RKO (cell line): ENCODE data around the gene ADCY6.

Experiments
- DNase-seq: peaks from one replicate; pipeline ENCODE4 v3.0.0-alpha.2; 2016; ENCODE audit warnings: low spot score

ADCY6 gene

DNA sequence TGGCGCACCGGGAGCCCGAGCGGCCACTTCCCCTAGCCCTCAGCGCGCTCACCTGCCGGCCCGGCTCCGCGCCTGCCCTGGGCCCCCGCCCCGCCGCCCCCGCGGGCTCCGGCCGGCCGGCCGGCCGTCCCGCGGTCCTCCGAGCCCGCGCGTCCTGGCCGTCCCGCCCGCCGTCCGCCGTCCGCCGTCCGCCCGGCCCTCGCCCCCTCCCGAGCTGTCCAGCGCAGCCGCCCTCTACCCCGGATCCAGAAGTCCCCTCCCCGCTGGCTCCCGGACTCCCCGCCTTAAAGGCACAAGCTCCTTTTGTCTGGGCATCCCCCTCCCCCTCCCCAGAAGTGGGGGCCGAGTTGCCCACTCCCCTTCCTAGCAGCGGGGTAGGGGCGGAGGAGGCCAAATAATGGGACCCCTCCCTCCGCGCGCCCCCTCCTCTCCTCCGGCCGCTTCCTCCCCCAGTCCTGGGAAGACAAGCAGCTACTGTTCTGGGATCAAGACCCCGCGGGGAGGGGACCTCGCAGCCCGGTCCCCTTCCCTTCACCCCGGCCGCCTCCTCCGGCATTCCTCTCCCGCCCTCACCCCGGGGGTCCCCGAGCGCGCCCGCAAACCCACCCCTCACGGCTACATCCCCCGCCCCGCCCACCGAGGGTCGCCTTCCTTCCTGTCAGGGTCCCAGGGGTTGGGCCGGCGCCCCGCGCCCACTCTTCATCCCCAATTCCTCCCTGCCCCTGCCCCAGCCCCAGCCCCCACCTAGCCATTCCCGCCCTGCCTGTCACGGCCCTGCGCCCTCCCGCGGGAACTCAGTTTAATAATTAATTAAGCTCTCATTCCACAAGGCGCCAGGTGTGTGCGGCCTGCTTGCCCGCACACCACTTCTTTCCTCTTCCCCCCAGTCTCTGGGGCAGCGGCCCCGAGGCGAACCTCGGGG, at the start of gene ADCY6:
ADCY6 (minus strand) TSS at position 236 of the 922 bp plus-strand sequence. CDS start 5,655 bp downstream, outside the sequence.
- DNase-seq, result peak; percentile 71

- DNase-seq, result no peak
Observed at GRCh38 chr12:48838048-48838447, 49.2 kb upstream of the ADCY6 start.

DNA sequence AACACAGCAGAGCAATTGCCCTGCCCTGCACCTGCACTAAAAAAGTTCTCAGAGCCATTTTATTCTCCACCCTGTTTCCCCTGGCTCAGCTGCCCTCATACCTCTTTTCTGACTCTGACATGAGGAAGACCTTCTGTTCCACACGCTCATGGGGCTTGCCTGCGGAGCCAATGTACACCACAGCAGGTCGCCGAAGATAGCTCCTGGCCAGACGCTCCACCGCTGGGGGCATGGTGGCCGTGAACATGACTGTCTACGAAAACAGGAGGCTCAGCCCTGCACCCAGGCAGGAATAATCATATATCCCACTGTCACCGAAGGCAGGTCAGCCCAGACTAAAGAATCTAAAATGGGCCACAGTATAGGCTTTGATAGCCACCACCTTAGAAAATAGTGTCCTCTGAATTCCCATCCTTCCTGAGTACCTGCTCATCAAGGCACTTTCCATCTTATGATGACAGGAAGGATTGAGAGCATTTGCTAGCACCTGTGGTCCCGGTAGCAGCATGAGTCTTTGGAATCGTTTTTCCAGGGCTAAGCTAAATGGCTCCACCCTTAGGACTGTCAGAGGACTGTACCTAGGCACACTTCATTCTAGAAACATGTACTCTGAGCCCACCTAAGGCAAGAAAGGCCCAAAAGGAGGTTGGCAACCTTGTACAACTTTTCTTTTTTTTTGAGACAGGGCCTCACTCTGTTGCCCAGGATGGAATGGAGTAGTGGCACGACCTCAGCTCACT, 43.6 kb upstream of the ADCY6 start:
- no peak for DNase-seq

GRCh38 chr12:48831257-48831656, 42.4 kb upstream of the ADCY6 start:
- DNase-seq, result no peak

GRCh38 chr12:48828841-48829575, 40.1 kb upstream of the ADCY6 start:
- DNase-seq, result no peak

DNA sequence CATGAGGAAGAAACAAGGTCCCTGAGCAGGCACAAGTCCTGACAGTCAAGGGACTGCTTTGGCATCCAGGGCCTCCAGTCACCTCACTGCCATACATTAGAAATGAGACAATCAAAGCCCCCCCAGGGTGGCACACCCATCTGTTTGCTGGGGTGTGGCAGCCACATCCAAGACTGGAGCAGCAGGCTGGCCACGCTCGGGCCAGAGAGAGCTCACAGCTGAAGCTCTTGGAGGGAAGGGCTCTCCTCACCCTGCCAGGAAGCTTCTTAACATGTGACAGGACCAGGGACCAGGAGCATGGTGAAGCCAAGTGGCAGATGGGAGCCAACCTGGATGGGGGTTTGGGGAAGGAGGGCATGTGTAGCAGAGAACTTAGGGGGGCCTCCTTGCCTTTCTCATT, 39.4 kb upstream of the ADCY6 start:
- no peak for DNase-seq

- no peak for DNase-seq
Observed at GRCh38 chr12:48827513-48828096, 38.7 kb upstream of the ADCY6 start.

DNA sequence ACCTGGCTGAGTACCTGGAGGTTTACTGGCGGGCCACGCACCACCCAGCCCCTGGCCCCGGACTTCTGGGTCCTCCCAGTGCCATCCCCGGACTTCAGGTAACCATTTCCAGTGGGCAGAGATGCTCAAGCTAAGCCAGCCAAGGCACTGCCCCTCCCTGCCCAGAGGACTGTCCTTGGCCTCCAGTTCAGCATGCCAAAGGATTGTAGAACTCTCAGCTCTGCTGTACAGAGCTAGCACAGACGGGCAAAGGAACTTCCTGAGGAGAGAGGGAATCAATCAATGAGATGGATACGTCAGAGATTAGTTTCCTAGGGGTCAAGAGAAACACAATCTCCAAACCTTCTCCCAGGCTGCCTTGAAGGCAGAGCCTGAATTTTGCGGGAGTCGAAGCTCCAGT, 38.1 kb upstream of the ADCY6 start:
- DNase-seq, result no peak

DNA sequence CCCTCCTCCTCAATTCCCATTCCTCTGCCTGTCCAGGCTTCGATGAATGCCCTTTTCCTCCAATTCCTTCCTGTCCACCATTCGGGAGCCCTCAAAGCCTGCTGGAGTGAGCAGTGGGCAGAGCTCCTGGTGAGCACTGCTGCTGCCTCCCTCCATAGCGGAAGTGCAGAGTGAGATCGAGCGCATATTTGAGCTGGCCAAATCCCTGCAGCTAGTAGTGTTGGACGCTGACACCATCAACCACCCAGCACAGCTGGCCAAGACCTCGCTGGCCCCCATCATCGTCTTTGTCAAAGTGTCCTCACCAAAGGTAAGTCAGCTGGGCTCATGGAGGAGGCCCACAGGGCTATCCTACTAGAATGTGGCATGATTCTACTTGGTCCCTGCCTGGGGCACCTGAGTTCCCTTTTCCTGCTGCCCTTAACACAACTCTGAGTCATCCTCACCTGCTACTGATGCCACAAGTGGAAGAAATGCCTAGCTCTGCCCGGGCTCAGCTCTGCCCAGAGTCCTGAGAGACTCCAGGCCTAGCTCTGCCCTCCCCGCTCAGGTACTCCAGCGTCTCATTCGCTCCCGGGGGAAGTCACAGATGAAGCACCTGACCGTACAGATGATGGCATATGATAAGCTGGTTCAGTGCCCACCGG, 37.4 kb upstream of the ADCY6 start:
- no peak for DNase-seq

- DNase-seq, result no peak
Observed at GRCh38 chr12:48824905-48825304, 36.0 kb upstream of the ADCY6 start.

- no peak for DNase-seq
Observed at GRCh38 chr12:48824112-48824511, 35.2 kb upstream of the ADCY6 start.

DNA sequence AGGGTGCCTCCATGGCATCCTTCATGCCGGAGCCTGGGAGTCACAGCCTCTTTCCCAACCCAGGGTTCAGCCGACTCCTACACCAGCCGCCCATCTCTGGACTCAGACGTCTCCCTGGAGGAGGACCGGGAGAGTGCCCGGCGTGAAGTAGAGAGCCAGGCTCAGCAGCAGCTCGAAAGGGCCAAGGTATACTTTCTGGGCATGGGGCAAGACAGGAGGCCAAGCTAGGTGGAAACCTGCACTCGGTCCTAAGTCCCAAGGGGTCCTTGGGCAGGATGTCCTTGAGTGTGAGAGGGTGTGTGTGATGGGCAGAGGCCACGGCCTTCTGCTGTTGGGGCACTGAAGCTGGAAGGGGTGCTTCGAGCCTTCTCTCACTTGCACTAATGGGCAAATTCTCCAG, 34.4 kb upstream of the ADCY6 start:
- DNase-seq, result no peak

GRCh38 chr12:48822711-48823110, 33.8 kb upstream of the ADCY6 start:
- no peak for DNase-seq

- no peak for DNase-seq
Observed at GRCh38 chr12:48822139-48822538, 33.2 kb upstream of the ADCY6 start.

- no peak for DNase-seq
Observed at GRCh38 chr12:48819986-48820725, 31.3 kb upstream of the ADCY6 start.

GRCh38 chr12:48818831-48819590, 30.1 kb upstream of the ADCY6 start:
- no peak for DNase-seq

GRCh38 chr12:48817873-48818830, 29.3 kb upstream of the ADCY6 start, which contains the start of gene CACNB3:
Gene CACNB3 (plus strand): TSS chr12:48818496. CDS start chr12:48818930, 434 bp downstream.
- DNase-seq, result peak; percentile 49

DNA sequence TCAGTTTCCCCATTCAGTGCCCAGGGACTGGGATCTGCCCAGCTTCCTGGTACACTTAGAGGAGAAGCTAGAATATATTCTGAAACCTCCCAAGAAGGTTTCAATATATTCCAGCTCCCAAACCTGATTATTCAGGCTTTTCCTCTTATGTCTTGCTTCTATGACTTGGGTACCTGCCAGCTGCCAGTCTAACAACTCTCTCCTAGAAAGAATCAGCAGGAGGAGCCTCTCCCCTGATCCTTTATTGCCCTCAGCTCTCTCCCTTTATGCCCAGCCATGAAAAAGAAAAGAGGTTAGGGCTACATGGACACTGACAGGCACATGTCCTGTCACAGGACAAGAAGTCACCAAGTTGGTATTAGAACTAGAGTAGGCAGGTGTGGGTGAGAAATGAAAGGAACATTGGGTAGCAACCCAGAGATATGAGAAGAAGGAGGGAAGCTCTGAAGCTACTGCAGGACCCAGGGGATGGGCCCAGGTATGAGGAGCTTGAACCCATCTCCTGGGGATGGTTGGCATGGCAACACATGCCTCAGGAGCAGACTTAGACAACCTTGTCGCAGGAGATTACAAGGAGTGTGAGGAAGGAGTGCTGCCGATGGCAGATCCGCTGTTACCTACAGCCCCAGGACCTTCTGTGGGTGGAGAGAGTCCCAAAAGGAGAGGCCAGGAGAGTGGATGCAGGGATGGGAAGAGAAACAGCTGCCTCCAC, 27.4 kb upstream of the ADCY6 start:
- DNase-seq, result no peak
